BJ (cell line): ENCODE results near the gene MAN1C1. TPM values are rescaled to one million over a fixed set of nuclear protein-coding genes. Genes with fewer than 3 reads are reported as not detected.
"Not testable (repeated sequence)": the region's sequence is repeated elsewhere in the genome, so short reads cannot be mapped to it uniquely, and the experiment has no call there.

ENCODE experiments used
- CTCF ChIA-PET: fragments of 350-600 bp; formaldehyde crosslinking; extraction: SDS; loops from one replicate; lab custom pipeline; 2021; ENCODE audit warnings: antibody characterized with exemption, inconsistent platforms; lab: Yijun Ruan, JAX
- POLR2A ChIA-PET: fragments of 300-600 bp; sonication (Branson Sonifier 250); formaldehyde crosslinking; extraction: SDS; loops from one replicate; lab custom pipeline; 2021; ENCODE audit warnings: antibody characterized with exemption; lab: Charles Lee
- DNase-seq: peaks from one replicate; pipeline ENCODE4 v3.0.0-alpha.2; 2011; ENCODE audit warnings: low read depth
- H3K27me3 ChIP-seq: 2 replicates; pipeline ENCODE4 v1.6.0; 2011; ENCODE audit warnings: low read length; ENCODE audit not compliant: control insufficient read depth, insufficient read depth
- H3K36me3 ChIP-seq: 2 replicates; pipeline ENCODE4 v1.5.1; 2011; ENCODE audit warnings: low read length; ENCODE audit not compliant: control insufficient read depth, insufficient read depth
- H3K4me3 ChIP-seq: 2 replicates; pipeline ENCODE4 v1.5.1; 2011; ENCODE audit warnings: low read depth, mild to moderate bottlenecking, control low read depth, low read length
- CTCF ChIP-seq: IDR thresholded peaks from 2 replicates; pipeline ENCODE4 v1.5.1; 2011; ENCODE audit warnings: low read depth, mild to moderate bottlenecking, control low read depth, inconsistent platforms, low read length, moderate library complexity; ENCODE audit not compliant: insufficient read depth
- polyA plus RNA-seq: library from polyadenylated mRNA; depleted of rRNA; stranded (reverse); fragments of >200 nt; gene quantifications from 2 replicates; pipeline ENCODE4 v1.2.3, GENCODE V29; 2011

Gene MAN1C1
- polyA plus RNA-seq, 1 experiment, result 1.1 TPM

GRCh38 chr1:25695090-25695770 lies 78.6 kb downstream of the MAN1C1 start:
- ChIA-PET CTCF (interaction anchor here (0.7 to 1.5 kb wide), 12 partner anchors 9 to 455 kb away, joined by 3 to 8 read pairs (median 4); no protein-coding TSS in a partner anchor), POLR2A (no interaction called here)
- DNase-seq, result peak; percentile 91
- no peak overlapping the region for H3K4me3 ChIP-seq
- TF ChIP-seq CTCF, result peak; percentile 51
- H3K27me3 ChIP-seq, result peaks cover 4% of the 10 kb centered on the region
- H3K36me3 ChIP-seq, result no peaks in the 10 kb centered on the region

- no peak for TF ChIP-seq CTCF
- Histone ChIP-seq H3K36me3 (no peaks in the 10 kb centered on the region), H3K4me3 (no peak overlapping the region), H3K27me3 (peaks cover 4% of the 10 kb centered on the region)
- ChIA-PET POLR2A (no interaction called here), CTCF (interaction anchor here (1.2 to 1.5 kb wide), 3 partner anchors 8 to 87 kb away, joined by 3 to 5 read pairs (median 5); no protein-coding TSS in a partner anchor)
- no peak for DNase-seq
These were observed 79.2 kb downstream of the MAN1C1 start for GRCh38 chr1:25695771-25696311.

GRCh38 chr1:25696643-25697042 lies 80.1 kb downstream of the MAN1C1 start:
- H3K36me3 ChIP-seq, DNase-seq, POLR2A ChIA-PET, H3K27me3 ChIP-seq, CTCF ChIA-PET, H3K4me3 ChIP-seq: not testable (repeated sequence)

- DNase-seq, result no peak
- no peak overlapping the region for H3K4me3 ChIP-seq
- no peak for TF ChIP-seq CTCF
- H3K36me3 ChIP-seq, result no peaks in the 10 kb centered on the region
- ChIA-PET POLR2A (no interaction called here), CTCF (interaction anchor here (0.8 to 1.1 kb wide), 3 partner anchors 17 to 114 kb away, joined by 3 to 5 read pairs (median 4); no protein-coding TSS in a partner anchor)
- H3K27me3 ChIP-seq, result peaks cover under 1% of the 10 kb centered on the region; the same call in 1 of the 2 replicates
These were observed 81.0 kb downstream of the MAN1C1 start for GRCh38 chr1:25697435-25698217.

- no peak overlapping the region for H3K4me3 ChIP-seq
- H3K36me3 ChIP-seq, result no peaks in the 10 kb centered on the region
- TF ChIP-seq CTCF, result no peak
- no peaks in the 10 kb centered on the region for H3K27me3 ChIP-seq
- DNase-seq, result no peak
- ChIA-PET POLR2A (no interaction called here), CTCF (interaction anchor here (0.8 to 0.9 kb wide), 2 partner anchors 90 to 114 kb away, joined by 3 to 4 read pairs; no protein-coding TSS in a partner anchor)
These were observed 81.7 kb downstream of the MAN1C1 start for GRCh38 chr1:25698252-25698651.

GRCh38 chr1:25699059-25699458 lies 82.5 kb downstream of the MAN1C1 start:
- CTCF ChIA-PET, result interaction anchor here (0.7 kb wide), 1 partner anchor 663 kb away, joined by 3 read pairs; no protein-coding TSS in a partner anchor
- DNase-seq, H3K4me3 ChIP-seq, POLR2A ChIA-PET, H3K27me3 ChIP-seq, H3K36me3 ChIP-seq: not testable (repeated sequence)
